Non-pigmented ciliary epithelial cell (primary cell): ENCODE data around the gene PRDM11.

Experiments
- DNase-seq: peaks from one replicate; pipeline ENCODE4 v3.0.0-alpha.2; 2010; ENCODE audit warnings: low read depth

Gene PRDM11

GRCh38 chr11:45174963-45175362 is 28.5 kb downstream of the PRDM11 start:
- DNase-seq = no peak

GRCh38 chr11:45176996-45177395 is 30.6 kb downstream of the PRDM11 start:
- DNase-seq = no peak

- no peak for DNase-seq
Measured at GRCh38 chr11:45178223-45178622, 31.8 kb downstream of the PRDM11 start.

DNA sequence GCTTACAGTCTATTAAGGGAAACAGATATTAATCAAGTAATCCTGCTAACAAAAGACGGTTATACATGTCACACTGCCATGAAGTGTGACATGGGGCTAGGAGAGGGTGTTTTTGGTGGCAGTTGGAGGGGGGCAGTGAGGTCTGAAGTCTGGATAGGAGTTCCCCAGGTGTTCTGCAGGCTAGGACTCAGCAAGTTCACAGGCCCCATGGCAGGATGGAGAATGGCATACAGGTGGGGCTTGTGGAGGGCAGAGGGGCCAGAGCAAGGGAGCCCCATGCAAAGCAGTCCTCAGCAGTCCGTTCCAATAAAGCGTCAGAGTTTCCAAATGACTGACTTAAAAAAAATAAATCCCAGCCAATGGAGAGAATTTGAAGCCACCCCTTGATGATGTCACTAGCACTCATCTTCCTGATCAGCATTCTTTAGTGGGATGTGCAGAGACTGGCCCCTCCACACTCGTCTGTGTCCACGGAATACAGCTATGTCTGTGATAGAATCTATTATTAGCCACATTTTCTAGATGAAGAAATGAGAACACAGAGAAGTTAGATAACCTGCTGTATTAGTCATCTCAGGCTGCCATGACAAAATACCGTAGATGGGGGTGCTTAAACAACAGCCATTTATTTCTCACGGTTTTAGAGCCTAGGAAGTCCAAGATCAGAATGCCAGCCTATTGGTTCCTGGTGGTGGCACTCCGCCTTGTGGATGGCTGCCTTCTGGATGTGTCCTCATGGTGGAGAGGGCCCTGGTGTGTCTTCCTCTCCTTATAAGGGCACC is 32.6 kb downstream of the PRDM11 start:
- peak; percentile 40 for DNase-seq

DNA sequence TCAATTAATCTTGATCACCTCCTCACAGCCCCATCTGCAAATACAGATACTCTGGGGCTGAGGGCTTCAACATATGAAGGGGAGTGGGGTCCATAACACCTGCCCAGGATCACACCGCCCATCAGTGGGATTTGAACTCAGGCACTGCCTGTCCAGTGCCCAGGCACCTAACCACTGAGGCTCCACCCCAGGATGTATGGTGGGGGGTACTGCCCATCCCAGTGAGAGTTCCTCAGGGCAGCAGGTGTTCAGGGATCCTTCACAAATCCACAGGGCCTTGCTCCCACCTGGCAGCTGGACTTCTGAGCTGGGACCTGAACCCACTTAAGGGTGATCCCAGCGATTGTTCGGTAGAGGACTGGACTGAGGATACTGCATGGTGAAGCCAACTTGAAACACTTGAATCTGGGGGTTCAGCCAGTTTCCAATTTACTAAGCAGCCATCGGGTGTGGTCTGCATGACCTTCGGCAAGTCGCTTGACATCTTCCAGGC is 33.3 kb downstream of the PRDM11 start:
- no peak for DNase-seq

- no peak for DNase-seq
Measured at GRCh38 chr11:45180179-45180847, 33.9 kb downstream of the PRDM11 start.

- no peak for DNase-seq
Measured at GRCh38 chr11:45180848-45181192, 34.4 kb downstream of the PRDM11 start.

DNA sequence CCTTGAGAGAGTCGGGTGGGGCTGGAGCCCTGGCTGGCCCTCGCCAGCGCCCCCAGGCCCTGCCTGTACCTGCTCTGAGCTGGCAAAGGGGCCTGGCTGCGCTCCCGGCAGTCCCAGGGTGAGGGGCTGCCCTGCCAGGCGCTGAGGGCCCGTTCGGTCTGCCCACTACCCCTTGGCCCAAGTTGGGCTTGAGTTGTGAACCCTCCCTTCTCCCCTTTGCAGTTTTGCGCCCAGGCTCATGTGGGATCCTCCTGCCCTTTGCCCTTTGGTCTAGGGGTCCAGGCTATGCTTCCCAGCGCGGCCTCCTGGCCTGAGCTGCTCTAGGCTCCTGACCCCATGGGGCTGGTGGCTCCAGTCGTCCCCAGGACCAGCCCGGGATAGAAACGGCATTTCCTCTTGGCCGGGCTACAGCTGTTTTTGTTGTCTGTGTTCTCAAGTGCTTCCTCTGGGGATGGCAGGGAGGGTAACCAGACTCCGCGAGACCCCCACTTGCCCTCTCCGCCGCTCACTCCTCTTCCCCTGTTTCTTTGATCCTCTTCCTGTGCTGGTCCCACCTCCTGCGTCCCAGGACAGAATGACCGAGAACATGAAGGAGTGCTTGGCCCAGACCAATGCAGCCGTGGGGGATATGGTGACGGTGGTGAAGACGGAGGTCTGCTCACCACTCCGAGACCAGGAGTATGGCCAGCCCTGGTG is 34.9 kb downstream of the PRDM11 start:
- no peak for DNase-seq

GRCh38 chr11:45181889-45182550 is 35.6 kb downstream of the PRDM11 start:
- no peak for DNase-seq

DNA sequence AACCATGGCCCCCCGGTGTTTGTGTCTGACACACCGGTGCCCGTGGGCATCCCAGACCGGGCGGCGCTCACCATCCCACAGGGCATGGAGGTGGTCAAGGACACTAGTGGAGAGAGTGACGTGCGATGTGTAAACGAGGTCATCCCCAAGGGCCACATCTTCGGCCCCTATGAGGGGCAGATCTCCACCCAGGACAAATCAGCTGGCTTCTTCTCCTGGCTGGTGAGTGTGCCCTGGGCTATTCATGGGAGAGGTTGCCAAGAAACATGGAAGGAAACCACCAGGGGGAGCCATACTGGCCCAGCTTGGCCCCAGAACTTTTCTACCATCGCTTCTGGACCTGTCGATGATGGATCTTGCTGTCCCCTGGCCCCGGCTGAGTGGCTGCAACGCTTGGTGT is 36.5 kb downstream of the PRDM11 start:
- no peak for DNase-seq

GRCh38 chr11:45184640-45185039 is 38.2 kb downstream of the PRDM11 start:
- DNase-seq = no peak

GRCh38 chr11:45185228-45185729 is 38.8 kb downstream of the PRDM11 start:
- DNase-seq = no peak

DNA sequence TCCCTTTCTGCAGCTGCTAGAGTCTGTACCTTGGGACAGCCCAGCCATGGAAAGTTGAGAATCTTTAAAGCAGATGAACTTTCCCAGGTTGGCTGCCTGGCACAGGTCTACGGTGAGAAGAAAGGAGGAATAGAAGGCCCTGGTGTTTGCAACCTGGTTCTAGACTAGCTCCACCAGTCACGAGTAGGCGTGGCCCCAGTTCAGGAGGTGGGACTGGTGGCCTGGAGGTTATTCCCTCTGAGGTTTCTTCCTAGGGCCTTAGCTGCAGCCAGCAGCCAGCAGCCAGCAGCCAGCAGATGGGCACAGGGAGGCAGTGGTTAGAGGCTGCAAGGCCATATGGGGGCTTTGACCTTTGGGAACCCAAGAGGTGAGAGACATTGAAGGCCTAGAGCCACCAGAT is 40.9 kb downstream of the PRDM11 start:
- DNase-seq = no peak

DNA sequence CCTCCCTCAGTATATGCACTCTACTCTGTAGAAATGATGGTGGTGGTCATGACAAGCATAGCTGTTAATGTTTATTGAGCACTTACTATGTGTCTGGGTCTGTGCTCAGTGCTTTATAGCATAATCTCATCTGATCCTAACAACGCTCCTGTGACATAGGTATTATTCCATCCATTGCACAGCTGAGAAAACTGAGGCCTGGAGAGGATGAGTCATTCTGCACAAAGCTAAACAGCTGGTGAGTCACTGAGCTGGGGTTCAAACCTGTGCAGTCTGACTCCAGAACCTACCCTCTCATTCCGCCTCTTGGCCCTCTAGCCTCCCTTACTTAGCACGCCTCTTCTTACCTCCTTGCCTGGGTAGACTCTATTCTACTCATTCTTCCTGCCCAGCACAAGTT is 41.7 kb downstream of the PRDM11 start:
- no peak for DNase-seq

DNA sequence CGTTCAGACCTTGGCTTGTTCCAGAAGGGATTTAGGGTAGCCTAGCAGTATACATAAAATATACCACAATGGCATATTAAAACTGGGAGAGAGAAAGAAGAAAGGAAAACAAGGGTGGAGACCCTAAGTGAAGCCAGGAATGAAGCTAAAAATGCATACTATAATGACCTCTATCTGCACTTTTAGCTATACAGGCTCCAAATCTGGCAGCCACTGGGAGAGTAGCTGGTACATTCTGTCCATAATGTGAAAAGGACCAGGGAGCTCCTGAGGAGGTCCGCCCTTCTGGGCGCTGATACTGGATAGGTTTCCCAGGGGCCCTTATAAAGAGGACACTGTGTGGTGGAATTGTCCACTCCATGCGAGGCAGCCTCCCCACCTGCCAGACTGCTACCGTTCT is 42.8 kb downstream of the PRDM11 start:
- DNase-seq = no peak

- no peak for DNase-seq
Measured at GRCh38 chr11:45193695-45194094, 47.3 kb downstream of the PRDM11 start.

DNA sequence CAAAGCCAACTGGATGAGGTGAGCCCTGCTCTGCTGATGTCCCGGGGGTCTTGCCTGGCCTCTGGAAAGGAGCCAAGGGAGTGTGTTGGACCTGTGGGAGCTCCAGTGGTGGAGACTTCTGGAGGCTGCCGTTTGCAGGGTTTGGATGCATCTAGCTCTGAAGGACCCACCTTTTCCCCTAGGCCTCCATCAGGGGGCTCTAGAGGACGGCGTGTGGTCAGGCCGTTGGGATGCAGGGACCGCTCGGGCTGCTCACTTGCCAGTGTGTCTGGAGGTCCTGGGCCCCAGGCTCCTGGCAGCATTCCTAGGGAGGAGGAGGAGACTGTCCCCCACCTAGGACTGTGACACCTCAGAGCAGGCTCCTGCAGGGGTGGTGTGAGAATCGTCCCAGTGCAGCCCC is 58.3 kb downstream of the PRDM11 start:
- no peak for DNase-seq

DNA sequence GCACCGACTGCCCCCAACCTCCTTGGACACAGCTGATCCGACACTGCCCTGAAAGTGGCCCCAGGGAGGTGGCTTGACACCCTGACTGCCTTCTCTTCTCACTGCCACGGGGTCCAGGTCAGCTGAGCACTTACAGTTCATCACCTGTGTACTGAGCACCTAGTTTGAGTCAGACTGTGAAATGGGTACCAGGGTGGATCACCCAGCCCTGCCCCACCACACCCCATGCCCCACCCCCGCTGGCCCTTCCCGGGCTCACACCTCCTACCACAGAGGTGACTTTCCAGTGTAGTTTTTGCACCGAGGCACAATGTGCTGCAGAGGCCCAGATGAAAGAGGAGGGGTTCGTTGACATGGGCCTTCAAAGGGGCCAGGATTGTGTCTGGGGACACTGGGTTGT is 59.5 kb downstream of the PRDM11 start:
- DNase-seq = no peak

- DNase-seq = no peak
Measured at GRCh38 chr11:45208135-45208534, 61.7 kb downstream of the PRDM11 start.

DNA sequence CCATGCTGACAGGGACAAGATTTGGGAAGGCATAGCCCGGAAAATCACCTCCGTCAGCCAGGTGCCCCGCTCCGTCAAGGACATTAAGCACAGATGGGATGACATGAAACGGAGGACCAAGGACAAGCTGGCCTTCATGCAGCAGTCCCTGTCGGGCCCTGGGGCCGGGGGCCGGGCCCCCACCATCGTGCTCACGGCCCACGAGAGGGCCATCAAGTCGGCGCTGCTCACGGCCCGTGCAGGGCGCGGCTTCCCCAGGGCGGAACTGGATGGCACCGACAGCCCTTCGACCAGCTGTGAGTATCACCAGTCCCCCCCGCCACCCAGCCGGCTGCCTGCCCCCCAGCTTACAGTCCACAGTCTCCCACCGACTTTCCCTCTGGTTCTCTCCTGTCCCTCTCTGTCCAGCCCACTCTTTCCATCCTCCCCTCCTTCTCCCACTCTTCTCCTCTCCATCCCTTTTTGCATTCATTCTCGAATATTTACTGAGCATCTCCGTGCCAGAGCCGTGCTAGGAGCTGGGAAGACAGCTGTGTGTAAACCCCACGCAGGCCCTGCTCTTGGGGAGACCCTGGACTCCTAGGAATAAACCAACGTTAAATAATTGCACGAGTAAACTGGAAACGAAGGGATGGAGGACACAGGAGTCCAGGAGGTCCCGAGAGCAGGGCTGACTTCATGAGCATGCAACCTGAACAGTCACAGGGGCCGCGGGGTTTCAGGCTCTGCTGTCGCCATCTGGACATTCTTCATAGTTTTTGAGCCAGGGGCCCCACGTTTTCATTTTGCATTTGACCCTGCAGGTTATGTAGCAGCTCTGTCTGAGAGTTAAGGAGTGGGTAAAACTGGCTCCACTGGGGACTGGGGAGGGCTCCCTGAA is 62.8 kb downstream of the PRDM11 start:
- DNase-seq = no peak
